ENCODE data around the gene ERAP2.

Gene ERAP2

GRCh38 chr5:96933764-96934707 is 57.7 kb downstream of the ERAP2 start:
- DNase-seq: no peak

GRCh38 chr5:96934708-96935558 is 58.6 kb downstream of the ERAP2 start:
- DNase-seq: peak; percentile 93 to 94

GRCh38 chr5:96935559-96936430 is 59.5 kb downstream of the ERAP2 start, which contains the start of gene LNPEP:
LNPEP (plus strand) TSS chr5:96936080; CDS start chr5:96936156, 76 bp downstream.
- peak; percentile 95 to 96 for DNase-seq

- peak; percentile 15 to 32 for DNase-seq
These were observed 60.4 kb downstream of the ERAP2 start for GRCh38 chr5:96936431-96937320.

GRCh38 chr5:96940586-96940985 is 64.3 kb downstream of the ERAP2 start:
- no peak for DNase-seq

GRCh38 chr5:96941140-96941539 is 64.8 kb downstream of the ERAP2 start:
- no peak for DNase-seq

- DNase-seq: no peak
These were observed 65.8 kb downstream of the ERAP2 start for GRCh38 chr5:96942078-96942477.

- no peak for DNase-seq
These were observed 66.6 kb downstream of the ERAP2 start for GRCh38 chr5:96942911-96943310.

GRCh38 chr5:96943799-96944198 is 67.5 kb downstream of the ERAP2 start:
- no peak for DNase-seq

GRCh38 chr5:96945144-96945897 is 69.0 kb downstream of the ERAP2 start:
- DNase-seq: no peak

- no peak for DNase-seq
These were observed 70.1 kb downstream of the ERAP2 start for GRCh38 chr5:96946381-96946780.

- DNase-seq: no peak
These were observed 75.9 kb downstream of the ERAP2 start for GRCh38 chr5:96952118-96952750.

GRCh38 chr5:96952974-96953730 is 76.9 kb downstream of the ERAP2 start:
- DNase-seq: no peak

- peak; percentile 31 to 74 for DNase-seq
These were observed 81.2 kb downstream of the ERAP2 start for GRCh38 chr5:96957254-96958049.

GRCh38 chr5:96958977-96959376 is 82.7 kb downstream of the ERAP2 start:
- DNase-seq: peak in 1 of 2 donors; percentile 1

- peak; percentile 52 to 81 for DNase-seq
These were observed 84.8 kb downstream of the ERAP2 start for GRCh38 chr5:96961053-96961452.

- peak in 1 of 2 donors; percentile 13 for DNase-seq
These were observed 86.3 kb downstream of the ERAP2 start for GRCh38 chr5:96962540-96962991.

GRCh38 chr5:96963267-96963666 is 87.0 kb downstream of the ERAP2 start:
- DNase-seq: peak; percentile 14 to 23
